ENCODE data around the gene CHIT1.

GRCh38 chr1:203273869-203274602, 44.6 kb upstream of the CHIT1 start:
- TF ChIP-seq, protein P1, sequence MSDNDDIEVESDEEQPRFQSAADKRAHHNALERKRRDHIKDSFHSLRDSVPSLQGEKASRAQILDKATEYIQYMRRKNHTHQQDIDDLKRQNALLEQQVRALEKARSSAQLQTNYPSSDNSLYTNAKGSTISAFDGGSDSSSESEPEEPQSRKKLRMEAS (IDR thresholded peaks at IDR 0.05) = no peak
- TF ChIP-seq SP1 (IDR thresholded peaks at IDR 0.05; ENCODE audit: low read depth, low read length) = no peak
- TF ChIP-seq RAD21 (IDR thresholded peaks at IDR 0.05 in 1 of 2, conservative IDR thresholded peaks at IDR 0.05 in 1 of 2; ENCODE audit: low read depth in 2 of 2, low read length in 2 of 2) = no peak
- no peak for TF ChIP-seq EZH2 (IDR thresholded peaks at IDR 0.05; ENCODE audit: low read depth, low read length, severe bottlenecking)
- TF ChIP-seq POLR2A (IDR thresholded peaks at IDR 0.05; ENCODE audit: control extremely low read depth in 1 of 2, low read depth in 2 of 2, low read length in 2 of 2) = no peak
- no peak for TF ChIP-seq EGR1 (IDR thresholded peaks at IDR 0.05; ENCODE audit: borderline replicate concordance, low read depth, low read length)
- no peak for TF ChIP-seq CTCF (IDR thresholded peaks at IDR 0.05; ENCODE audit: control extremely low read depth in 1 of 3, insufficient read depth in 1 of 3, low read depth in 1 of 3, low read length in 3 of 3)
- no peak for TF ChIP-seq ATF2 (IDR thresholded peaks at IDR 0.05; ENCODE audit: low read length)
- no peak for TF ChIP-seq BRCA1 (IDR thresholded peaks at IDR 0.05; ENCODE audit: low read depth, low read length)
- no peak for TF ChIP-seq TAF1 (IDR thresholded peaks at IDR 0.05; ENCODE audit: low read depth, low read length)

Data from H1 (cell line).